CD14-positive monocyte (primary cell): ENCODE data around the gene ABL2. TPM values are rescaled to one million over a fixed set of nuclear protein-coding genes. Genes with fewer than 3 reads are reported as not detected.

Experiments
- DNase-seq, 3 donors: peaks; one replicate each; pipeline ENCODE4 v3.0.0-alpha.2; 2011 to 2022
- H2AFZ ChIP-seq: 2 replicates; pipeline ENCODE4 v1.6.0; 2012; ENCODE audit warnings: mild to moderate bottlenecking, low read depth, low read length, inconsistent platforms; ENCODE audit not compliant: insufficient read depth, poor library complexity, severe bottlenecking
- H3K27ac ChIP-seq, 2 donors: 1 replicate in 1 of 2; 2 replicates in 1 of 2; pipeline ENCODE4 v1.5.1; 2012 to 2013; ENCODE audit warnings: low read length in 2 of 2, control low read depth in 1 of 2, inconsistent platforms in 1 of 2, low read depth in 1 of 2, mild to moderate bottlenecking in 1 of 2
- H3K27me3 ChIP-seq, 2 donors: one replicate each; pipeline versions ENCODE4 v1.6.0 to v1.6.1; 2011 to 2013; ENCODE audit warnings: low read length in 2 of 2; ENCODE audit not compliant: control insufficient read depth in 2 of 2, insufficient read depth in 2 of 2
- H3K36me3 ChIP-seq, 2 donors: replicated peaks in 1 of 2; 1 replicate in 1 of 2; 2 replicates in 1 of 2; pipeline versions ENCODE4 v1.5.1 to v1.6.1; 2012 to 2013; ENCODE audit warnings: low read length in 2 of 2, control low read depth in 1 of 2, inconsistent platforms in 1 of 2, mild to moderate bottlenecking in 1 of 2; ENCODE audit not compliant: insufficient read depth in 2 of 2, control insufficient read depth in 1 of 2
- H3K4me1 ChIP-seq, 2 donors: 1 replicate in 1 of 2; 2 replicates in 1 of 2; pipeline versions ENCODE4 v1.5.1 to v1.6.1; 2012 to 2013; ENCODE audit warnings: low read length in 2 of 2, control low read depth in 1 of 2, inconsistent platforms in 1 of 2, mild to moderate bottlenecking in 1 of 2, moderate library complexity in 1 of 2; ENCODE audit not compliant: insufficient read depth in 2 of 2, control insufficient read depth in 1 of 2
- H3K4me2 ChIP-seq: replicated peaks from 2 replicates; pipeline ENCODE3; 2012; ENCODE audit warnings: low read length, moderate library complexity, mild to moderate bottlenecking; ENCODE audit not compliant: poor library complexity, severe bottlenecking; ENCODE audit errors: extremely low read depth
- H3K4me3 ChIP-seq, 3 experiments: fragments of 200-600 bp in 1 of 3; sonication (generic) in 1 of 3; replicated peaks in 1 of 3; 1 replicate in 2 of 3; 2 replicates in 1 of 3; pipeline ENCODE4 v1.5.1; 2011 to 2013; ENCODE audit warnings: low read length in 3 of 3, mild to moderate bottlenecking in 3 of 3, control low read depth in 2 of 3, low read depth in 2 of 3, inconsistent platforms in 1 of 3, moderate library complexity in 1 of 3
- H3K79me2 ChIP-seq: 2 replicates; pipeline ENCODE4 v1.6.0; 2012; ENCODE audit warnings: mild to moderate bottlenecking, control low read depth, inconsistent platforms, low read length, moderate library complexity; ENCODE audit not compliant: insufficient read depth
- H3K9ac ChIP-seq: 2 replicates; pipeline ENCODE4 v1.6.0; 2017; ENCODE audit warnings: low read length, mild to moderate bottlenecking; ENCODE audit not compliant: insufficient read depth, poor library complexity, severe bottlenecking
- H3K9me3 ChIP-seq, 2 donors: replicated peaks in 1 of 2; 1 replicate in 1 of 2; 2 replicates in 1 of 2; pipeline versions ENCODE4 v1.5.1 to v1.6.1; 2012 to 2013; ENCODE audit warnings: low read length in 2 of 2, control low read depth in 1 of 2; ENCODE audit not compliant: control insufficient read depth in 1 of 2, insufficient read depth in 1 of 2
- H4K20me1 ChIP-seq: 2 replicates; pipeline ENCODE4 v1.6.0; 2012; ENCODE audit warnings: mild to moderate bottlenecking, low read length, control low read depth, moderate library complexity; ENCODE audit not compliant: insufficient read depth
- H3K27ac Mint-ChIP-seq, 7 donors: one replicate each; pipeline ENCODE4 v1.8.0; 2020; ENCODE audit warnings: mild to moderate bottlenecking in 7 of 7, mixed read lengths in 7 of 7, moderate library complexity in 6 of 7, inconsistent platforms in 2 of 7
- H3K27me3 Mint-ChIP-seq, 3 donors: one replicate each; pipeline ENCODE4 v1.8.0; 2021 to 2022; ENCODE audit warnings: low read depth in 3 of 3, mild to moderate bottlenecking in 3 of 3, mixed read lengths in 3 of 3, moderate library complexity in 3 of 3, inconsistent platforms in 1 of 3
- H3K36me3 Mint-ChIP-seq, 2 donors: one replicate each; pipeline ENCODE4 v1.8.0; 2020; ENCODE audit warnings: mixed read lengths in 2 of 2, inconsistent platforms in 1 of 2, mild to moderate bottlenecking in 1 of 2
- H3K4me1 Mint-ChIP-seq: one replicate; pipeline ENCODE4 v1.8.0; 2020; ENCODE audit warnings: mild to moderate bottlenecking, mixed read lengths
- H3K4me3 Mint-ChIP-seq, 2 donors: one replicate each; pipeline ENCODE4 v1.8.0; 2020; ENCODE audit warnings: mild to moderate bottlenecking in 2 of 2, mixed read lengths in 2 of 2, moderate library complexity in 1 of 2
- H3K9me3 Mint-ChIP-seq, 7 donors: one replicate each; pipeline ENCODE4 v1.8.0; 2020 to 2022; ENCODE audit warnings: mixed read lengths in 7 of 7, mild to moderate bottlenecking in 6 of 7, moderate library complexity in 6 of 7, inconsistent platforms in 2 of 7
- WGBS: methylation state at CpG from one replicate; pipeline ENCODE4 v1.1.5; 2013; ENCODE audit warnings: missing lambda C conversion rate; ENCODE audit not compliant: insufficient coverage; 5-methylcytosine and 5-hydroxymethylcytosine counted together
- intact Hi-C, 2 donors: fragments of 100-400 bp; cut with micrococcal nuclease; formaldehyde crosslinking; loops; one replicate each; pipeline versions ENCODE4 v1.15.0 to v1.15.1; 2023
- polyA plus RNA-seq, 3 donors: library from polyadenylated mRNA; depleted of rRNA in 1 of 3; unstranded in 2 of 3; stranded (reverse) in 1 of 3; fragments of 300-500 nt in 2 of 3; fragments of >200 nt in 1 of 3; fragmentation: Illumina TruSeq in 2 of 3; gene quantifications; 1 replicate in 2 of 3; 2 replicates in 1 of 3; pipeline ENCODE4 v1.2.3, GENCODE V29; 2012 to 2021
- TF ChIP-seq, protein P1 (sequence below): fragments of 200-600 bp; IDR thresholded peaks from one replicate; pipeline ENCODE4 v1.8.0; 2022; ENCODE audit warnings: antibody characterized with exemption, mild to moderate bottlenecking

Gene ABL2
- polyA plus RNA-seq, 3 donors = 0.20 to 2.1 (median 1.4) TPM

DNA sequence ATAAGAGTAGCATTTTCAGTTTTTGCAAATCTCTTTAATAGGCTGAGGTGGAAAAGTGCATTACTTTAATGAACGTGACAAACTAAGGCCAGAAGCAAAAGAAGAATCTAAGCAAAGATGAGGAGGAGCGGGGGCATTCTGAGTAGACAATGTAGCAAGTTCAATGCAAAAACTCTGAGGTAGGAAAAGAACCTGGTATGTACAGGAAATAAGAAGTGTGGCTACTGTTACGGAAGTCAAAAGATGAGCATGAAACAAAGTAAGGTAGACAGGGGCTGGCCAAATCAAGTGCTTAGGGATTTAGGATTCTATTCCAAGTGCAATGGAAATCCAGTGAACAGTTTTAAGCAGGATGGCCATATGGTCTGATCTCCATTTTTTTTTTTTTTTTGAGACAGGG, 84.0 kb downstream of the ABL2 start:
- TF ChIP-seq, protein P1, sequence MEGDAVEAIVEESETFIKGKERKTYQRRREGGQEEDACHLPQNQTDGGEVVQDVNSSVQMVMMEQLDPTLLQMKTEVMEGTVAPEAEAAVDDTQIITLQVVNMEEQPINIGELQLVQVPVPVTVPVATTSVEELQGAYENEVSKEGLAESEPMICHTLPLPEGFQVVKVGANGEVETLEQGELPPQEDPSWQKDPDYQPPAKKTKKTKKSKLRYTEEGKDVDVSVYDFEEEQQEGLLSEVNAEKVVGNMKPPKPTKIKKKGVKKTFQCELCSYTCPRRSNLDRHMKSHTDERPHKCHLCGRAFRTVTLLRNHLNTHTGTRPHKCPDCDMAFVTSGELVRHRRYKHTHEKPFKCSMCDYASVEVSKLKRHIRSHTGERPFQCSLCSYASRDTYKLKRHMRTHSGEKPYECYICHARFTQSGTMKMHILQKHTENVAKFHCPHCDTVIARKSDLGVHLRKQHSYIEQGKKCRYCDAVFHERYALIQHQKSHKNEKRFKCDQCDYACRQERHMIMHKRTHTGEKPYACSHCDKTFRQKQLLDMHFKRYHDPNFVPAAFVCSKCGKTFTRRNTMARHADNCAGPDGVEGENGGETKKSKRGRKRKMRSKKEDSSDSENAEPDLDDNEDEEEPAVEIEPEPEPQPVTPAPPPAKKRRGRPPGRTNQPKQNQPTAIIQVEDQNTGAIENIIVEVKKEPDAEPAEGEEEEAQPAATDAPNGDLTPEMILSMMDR = no peak
- intact Hi-C loops = no loop called here
- Histone ChIP-seq H3K79me2 (no peaks in the 10 kb centered on the region), H3K36me3 (peaks cover 0 to 6% of the 10 kb centered on the region in 2 donors), H3K27ac (no peak overlapping the region), H3K9me3 (peaks cover 0 to 3% of the 10 kb centered on the region in 2 donors), H3K4me2 (no peak overlapping the region), H3K9ac (no peak overlapping the region), H3K4me1 (peaks cover 23 to 25% of the 10 kb centered on the region in 2 donors), H3K27me3 (no peaks in the 10 kb centered on the region), H3K4me3 (no peak overlapping the region), H4K20me1 (no peaks in the 10 kb centered on the region), H2AFZ (no peak overlapping the region)
- no peak for DNase-seq
- Mint-ChIP-seq H3K36me3 (peaks cover 5 to 16% of the 10 kb centered on the region in 2 donors), H3K4me1 (peaks cover 20% of the 10 kb centered on the region), H3K9me3 (peaks cover 0 to 6% (median 2%) of the 10 kb centered on the region in 7 donors), H3K27me3 (no peaks in the 10 kb centered on the region), H3K27ac (no peak overlapping the region), H3K4me3 (no peak overlapping the region)
- 97% methylated on average over 3 of the region's 3 CpGs for WGBS

DNA sequence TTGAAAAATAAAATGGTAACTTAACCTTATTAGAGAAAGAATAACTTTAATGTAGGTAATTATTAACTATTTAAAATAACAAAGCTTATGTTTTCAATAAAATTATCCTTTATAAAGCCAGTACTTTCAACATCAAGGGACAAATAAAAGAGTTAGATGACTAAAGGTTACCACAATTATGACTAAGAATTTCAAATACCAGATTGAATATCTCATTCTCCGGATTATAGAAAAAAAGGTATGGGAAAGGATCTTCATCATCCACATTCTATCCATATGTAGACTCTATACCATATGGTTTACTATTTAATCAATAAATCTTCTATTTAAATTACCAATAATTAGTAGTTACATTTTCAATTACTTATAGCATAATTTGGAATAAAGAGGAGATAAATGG, 84.9 kb downstream of the ABL2 start:
- Mint-ChIP-seq H3K9me3 (peaks cover 0 to 6% (median 2%) of the 10 kb centered on the region in 7 donors), H3K27ac (no peak overlapping the region), H3K36me3 (peaks cover 2 to 16% of the 10 kb centered on the region in 2 donors), H3K27me3 (no peaks in the 10 kb centered on the region), H3K4me1 (peaks cover 24% of the 10 kb centered on the region), H3K4me3 (no peak overlapping the region)
- Histone ChIP-seq H3K4me2 (no peak overlapping the region), H2AFZ (no peak overlapping the region), H3K27ac (no peak overlapping the region), H3K79me2 (no peaks in the 10 kb centered on the region), H3K27me3 (no peaks in the 10 kb centered on the region), H3K9me3 (no peaks in the 10 kb centered on the region), H3K4me1 (peaks cover 20 to 25% of the 10 kb centered on the region in 2 donors), H3K9ac (no peak overlapping the region), H3K36me3 (peaks cover 0 to 6% of the 10 kb centered on the region in 2 donors), H4K20me1 (no peaks in the 10 kb centered on the region), H3K4me3 (no peak overlapping the region)
- DNase-seq = no peak
- no CpG with 5 or more reads among the region's 1 CpG for WGBS
- intact Hi-C loops = no loop called here
- TF ChIP-seq, protein P1 = no peak
